Calu3 (cell line): ENCODE data around the gene SCAP. TPM values are rescaled to one million over a fixed set of nuclear protein-coding genes. Genes with fewer than 3 reads are reported as not detected.

Experiments used
- BruUV-seq: library from RNA; stranded (reverse); fragments of 400-500 nt; replicated peaks from 2 replicates; lab custom pipeline; 2021; lab: Mats Ljungman, UMichigan
- CTCF ChIA-PET: fragments of 300-600 bp; sonication (Branson Sonifier 250); formaldehyde crosslinking; loops from one replicate; lab custom pipeline; 2022; ENCODE audit warnings: antibody characterized with exemption; lab: Charles Lee
- DNase-seq: peaks from one replicate; pipeline ENCODE4 v3.0.0; 2022
- H3K27ac Mint-ChIP-seq: one replicate; pipeline ENCODE4 v1.8.0; 2022; ENCODE audit warnings: mixed read lengths; ENCODE audit not compliant: unreplicated experiment
- H3K27me3 Mint-ChIP-seq: one replicate; pipeline ENCODE4 v1.8.0; 2022; ENCODE audit warnings: mixed read lengths; ENCODE audit not compliant: unreplicated experiment
- H3K36me3 Mint-ChIP-seq: one replicate; pipeline ENCODE4 v1.8.0; 2022; ENCODE audit warnings: mild to moderate bottlenecking, moderate library complexity, mixed read lengths; ENCODE audit not compliant: insufficient read depth, unreplicated experiment
- H3K4me1 Mint-ChIP-seq: one replicate; pipeline ENCODE4 v1.8.0; 2022; ENCODE audit warnings: mild to moderate bottlenecking, low read depth, mixed read lengths; ENCODE audit not compliant: unreplicated experiment
- H3K4me3 Mint-ChIP-seq: one replicate; pipeline ENCODE4 v1.8.0; 2022; ENCODE audit warnings: mild to moderate bottlenecking, low read depth, moderate library complexity, mixed read lengths; ENCODE audit not compliant: unreplicated experiment
- H3K9me3 Mint-ChIP-seq: one replicate; pipeline ENCODE4 v1.8.0; 2022; ENCODE audit warnings: low read depth, mixed read lengths; ENCODE audit not compliant: unreplicated experiment
- CTCF ChIP-seq: fragments of 200-600 bp; IDR thresholded peaks from one replicate; pipeline ENCODE4 v1.8.0; 2022; ENCODE audit warnings: antibody characterized with exemption; ENCODE audit not compliant: unreplicated experiment
- intact Hi-C: fragments of 100-400 bp; cut with micrococcal nuclease; formaldehyde crosslinking; loops from one replicate; pipeline ENCODE4 v1.10.0; 2022; ENCODE audit not compliant: unreplicated experiment
- total RNA-seq: library from RNA; stranded (reverse); gene quantifications from 2 replicates; pipeline ENCODE4 v1.2.3, GENCODE V29; 2022

Gene SCAP
- total RNA-seq, 1 experiment from 2014 or later, result 74.2 TPM

GRCh38 chr3:47404431-47404876 lies 71.3 kb downstream of the SCAP start:
- Mint-ChIP-seq H3K9me3 (no peaks in the 10 kb centered on the region), H3K4me1 (no peaks in the 10 kb centered on the region), H3K27ac (no peak overlapping the region), H3K27me3 (no peaks in the 10 kb centered on the region), H3K36me3 (peaks cover 35% of the 10 kb centered on the region), H3K4me3 (no peak overlapping the region)
- no peak for TF ChIP-seq CTCF
- intact Hi-C loops, result no loop called here
- CTCF ChIA-PET, result interaction anchor here (0.8 kb wide), 1 partner anchor 18 kb away, joined by 3 read pairs; no protein-coding TSS in a partner anchor
- no TSS peak for BruUV-seq
- DNase-seq, result no peak

DNA sequence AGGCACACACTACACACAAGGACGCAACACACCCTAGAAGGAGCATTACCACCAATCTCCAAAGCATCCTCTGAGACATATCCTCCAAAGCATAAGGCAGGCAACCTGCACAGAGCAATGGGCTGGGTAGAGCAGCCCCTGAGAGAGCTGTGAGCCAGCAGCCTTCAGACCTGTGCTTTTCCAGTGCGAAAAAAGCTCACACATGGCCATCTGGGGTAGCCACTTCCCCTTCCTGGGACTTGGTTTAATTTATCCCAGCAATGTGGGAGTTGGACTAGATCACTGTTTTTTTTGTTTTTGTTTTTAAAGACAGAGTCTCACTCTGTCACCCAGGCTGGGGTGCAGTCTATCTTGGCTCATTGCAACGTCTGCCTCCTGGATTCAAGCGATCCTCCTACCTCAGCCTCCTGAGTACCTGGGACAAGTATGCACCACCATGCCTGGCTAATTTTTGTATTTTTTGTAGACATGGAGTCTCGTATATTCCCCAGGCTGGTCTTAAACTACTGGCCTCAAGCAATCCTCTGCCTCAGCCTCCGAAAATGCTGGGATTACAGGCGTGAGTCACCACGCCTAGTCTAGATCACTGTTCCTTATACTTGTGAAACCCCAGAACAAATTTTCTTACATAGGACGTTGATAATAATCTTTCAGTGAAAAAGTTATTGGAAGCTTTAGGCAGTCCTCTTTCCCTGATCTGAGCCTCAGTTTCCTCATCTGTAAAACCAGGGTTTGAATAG lies 76.0 kb downstream of the SCAP start:
- peaks cover 6% of the 10 kb centered on the region for H3K4me1 Mint-ChIP-seq
- DNase-seq, result no peak
- peaks cover 25% of the 10 kb centered on the region for H3K36me3 Mint-ChIP-seq
- H3K27me3 Mint-ChIP-seq, result no peaks in the 10 kb centered on the region
- intact Hi-C loops, result no loop called here
- H3K4me3 Mint-ChIP-seq, result no peak overlapping the region
- TF ChIP-seq CTCF, result no peak
- H3K27ac Mint-ChIP-seq, result no peak overlapping the region
- BruUV-seq, result no TSS peak
- CTCF ChIA-PET, result no interaction called here
- H3K9me3 Mint-ChIP-seq, result no peaks in the 10 kb centered on the region

GRCh38 chr3:47399016-47399415 lies 76.7 kb downstream of the SCAP start:
- no TSS peak for BruUV-seq
- intact Hi-C loops, result no loop called here

DNA sequence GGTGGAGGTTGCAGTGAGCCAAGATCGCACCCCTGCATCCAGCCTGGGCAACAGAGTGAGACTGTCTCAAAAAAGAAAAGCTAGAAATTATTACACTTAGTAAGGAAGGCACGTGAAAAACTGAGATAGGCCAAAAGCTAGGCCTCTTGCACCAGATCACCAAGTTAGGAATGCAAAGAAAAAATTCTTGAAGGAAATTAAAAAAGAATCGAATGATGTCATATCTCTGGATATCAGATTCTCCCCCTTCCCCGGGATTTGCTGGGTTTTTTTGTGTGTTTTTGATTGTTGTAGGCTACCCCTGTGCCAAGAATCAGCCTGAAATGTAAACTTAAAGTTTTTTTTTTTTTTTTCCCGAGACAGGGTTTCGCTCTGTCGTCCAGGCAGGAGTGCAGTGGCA lies 77.5 kb downstream of the SCAP start:
- no peak overlapping the region for H3K4me3 Mint-ChIP-seq
- no peak for TF ChIP-seq CTCF
- no peak for DNase-seq
- BruUV-seq, result no TSS peak
- H3K27me3 Mint-ChIP-seq, result no peaks in the 10 kb centered on the region
- intact Hi-C loops, result no loop called here
- H3K4me1 Mint-ChIP-seq, result peaks cover 17% of the 10 kb centered on the region
- CTCF ChIA-PET, result interaction anchor here (0.6 kb wide), 1 partner anchor 349 kb away, joined by 6 read pairs; no protein-coding TSS in a partner anchor
- H3K36me3 Mint-ChIP-seq, result peaks cover 30% of the 10 kb centered on the region
- no peaks in the 10 kb centered on the region for H3K9me3 Mint-ChIP-seq
- no peak overlapping the region for H3K27ac Mint-ChIP-seq

More at GRCh38 chr3:47399016-47399415, 76.7 kb downstream of the SCAP start:
- H3K27me3 Mint-ChIP-seq, result no peaks in the 10 kb centered on the region
- no peak overlapping the region for H3K27ac Mint-ChIP-seq
- CTCF ChIA-PET, result no interaction called here
- H3K4me3 Mint-ChIP-seq, result no peak overlapping the region
- peaks cover 13% of the 10 kb centered on the region for H3K4me1 Mint-ChIP-seq
- peaks cover 32% of the 10 kb centered on the region for H3K36me3 Mint-ChIP-seq
- no peaks in the 10 kb centered on the region for H3K9me3 Mint-ChIP-seq
- no peak for TF ChIP-seq CTCF
- DNase-seq, result no peak
